Measurements from ENCODE around the gene ADAM10. TPM values are rescaled to one million over a fixed set of nuclear protein-coding genes. Genes with fewer than 3 reads are reported as not detected.

ADAM10 gene
- total RNA-seq, 1 donor from 2014 or later = 190 TPM

DNA sequence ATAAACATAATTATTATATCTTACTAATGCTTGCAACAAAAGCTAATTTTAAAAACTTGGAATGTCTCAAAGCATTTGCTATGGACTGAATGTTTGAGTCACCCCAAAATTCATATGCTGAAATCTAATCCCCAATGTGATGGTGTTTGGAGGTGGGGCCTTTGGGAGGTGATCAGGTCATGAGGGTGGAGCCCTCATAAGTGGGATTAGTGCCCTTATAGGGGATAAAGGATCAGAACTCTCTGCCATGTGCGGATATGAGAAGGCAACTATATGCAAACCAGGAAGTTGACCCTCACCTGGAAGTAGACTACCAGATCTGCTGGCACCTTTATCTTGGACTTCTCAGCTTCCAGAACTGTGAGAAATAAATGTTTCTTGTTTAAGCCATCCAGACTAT is 180.1 kb downstream of the ADAM10 start:
- Mint-ChIP-seq H3K27ac (no peak overlapping the region), H3K4me3 (no peak overlapping the region), H3K27me3 (ENCODE audit: low read depth) (no peaks in the 10 kb centered on the region), H3K4me1 (peaks cover 3% of the 10 kb centered on the region), H3K36me3 (no peaks in the 10 kb centered on the region), H3K9me3 (peaks cover 5% of the 10 kb centered on the region)
- TF ChIP-seq, protein P1, sequence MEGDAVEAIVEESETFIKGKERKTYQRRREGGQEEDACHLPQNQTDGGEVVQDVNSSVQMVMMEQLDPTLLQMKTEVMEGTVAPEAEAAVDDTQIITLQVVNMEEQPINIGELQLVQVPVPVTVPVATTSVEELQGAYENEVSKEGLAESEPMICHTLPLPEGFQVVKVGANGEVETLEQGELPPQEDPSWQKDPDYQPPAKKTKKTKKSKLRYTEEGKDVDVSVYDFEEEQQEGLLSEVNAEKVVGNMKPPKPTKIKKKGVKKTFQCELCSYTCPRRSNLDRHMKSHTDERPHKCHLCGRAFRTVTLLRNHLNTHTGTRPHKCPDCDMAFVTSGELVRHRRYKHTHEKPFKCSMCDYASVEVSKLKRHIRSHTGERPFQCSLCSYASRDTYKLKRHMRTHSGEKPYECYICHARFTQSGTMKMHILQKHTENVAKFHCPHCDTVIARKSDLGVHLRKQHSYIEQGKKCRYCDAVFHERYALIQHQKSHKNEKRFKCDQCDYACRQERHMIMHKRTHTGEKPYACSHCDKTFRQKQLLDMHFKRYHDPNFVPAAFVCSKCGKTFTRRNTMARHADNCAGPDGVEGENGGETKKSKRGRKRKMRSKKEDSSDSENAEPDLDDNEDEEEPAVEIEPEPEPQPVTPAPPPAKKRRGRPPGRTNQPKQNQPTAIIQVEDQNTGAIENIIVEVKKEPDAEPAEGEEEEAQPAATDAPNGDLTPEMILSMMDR (IDR thresholded peaks at IDR 0.05; ENCODE audit: unreplicated experiment) = no peak
- no peak for DNase-seq (ENCODE audit: low spot score in 2 of 2, unreplicated experiment in 2 of 2)

DNA sequence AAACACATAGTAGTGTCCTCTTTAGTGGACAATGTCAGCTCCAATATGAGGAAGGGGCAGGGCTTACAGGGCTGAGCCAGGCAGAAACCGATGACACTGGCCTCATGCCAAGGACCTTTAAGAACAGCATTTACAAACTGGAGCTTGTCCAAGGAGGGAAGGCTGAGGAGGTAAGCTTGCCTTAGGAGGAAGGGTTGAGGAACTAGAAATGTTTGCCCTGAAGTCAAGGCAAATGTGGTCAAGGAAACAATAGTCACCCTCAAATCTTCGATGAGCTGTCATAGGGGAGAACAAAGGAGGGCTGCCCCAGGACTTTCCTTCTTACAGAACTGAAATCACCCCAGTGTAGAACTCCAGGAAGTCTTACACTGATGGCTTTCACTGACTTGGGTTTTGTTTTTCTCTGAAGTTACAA is 181.3 kb downstream of the ADAM10 start:
- H3K27ac Mint-ChIP-seq = no peak overlapping the region
- no peaks in the 10 kb centered on the region for H3K36me3 Mint-ChIP-seq
- DNase-seq (ENCODE audit: low spot score in 2 of 2, unreplicated experiment in 2 of 2) = no peak
- H3K27me3 Mint-ChIP-seq (ENCODE audit: low read depth) = no peaks in the 10 kb centered on the region
- H3K9me3 Mint-ChIP-seq = peaks cover 5% of the 10 kb centered on the region
- no peak overlapping the region for H3K4me3 Mint-ChIP-seq
- TF ChIP-seq, protein P1 (IDR thresholded peaks at IDR 0.05; ENCODE audit: unreplicated experiment) = no peak
- peaks cover 3% of the 10 kb centered on the region for H3K4me1 Mint-ChIP-seq

DNA sequence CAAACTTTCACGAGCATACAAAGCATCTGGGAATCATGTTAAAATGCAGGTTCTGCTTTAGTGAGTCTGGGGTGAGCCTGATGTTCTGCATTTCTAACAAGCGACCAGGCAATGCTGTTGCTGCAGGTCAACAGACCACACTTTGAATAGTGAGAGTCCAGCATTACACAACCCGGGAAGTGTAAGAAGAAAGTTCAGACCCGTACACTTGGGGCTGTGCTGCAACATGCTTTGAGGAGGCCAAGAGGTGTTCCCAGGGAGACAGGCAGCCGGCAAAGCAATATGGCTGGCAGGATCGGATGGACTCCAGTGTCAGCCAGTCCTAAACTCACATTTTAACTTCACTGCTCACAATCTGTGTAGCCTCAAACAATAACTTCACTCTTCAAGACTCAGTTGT is 183.5 kb downstream of the ADAM10 start:
- H3K9me3 Mint-ChIP-seq = peaks cover 5% of the 10 kb centered on the region
- H3K27me3 Mint-ChIP-seq (ENCODE audit: low read depth) = no peaks in the 10 kb centered on the region
- no peak for DNase-seq (ENCODE audit: low spot score in 2 of 2, unreplicated experiment in 2 of 2)
- H3K36me3 Mint-ChIP-seq = no peaks in the 10 kb centered on the region
- no peak overlapping the region for H3K27ac Mint-ChIP-seq
- TF ChIP-seq, protein P1 (IDR thresholded peaks at IDR 0.05; ENCODE audit: unreplicated experiment) = no peak
- peaks cover 3% of the 10 kb centered on the region for H3K4me1 Mint-ChIP-seq
- H3K4me3 Mint-ChIP-seq = no peak overlapping the region

DNA sequence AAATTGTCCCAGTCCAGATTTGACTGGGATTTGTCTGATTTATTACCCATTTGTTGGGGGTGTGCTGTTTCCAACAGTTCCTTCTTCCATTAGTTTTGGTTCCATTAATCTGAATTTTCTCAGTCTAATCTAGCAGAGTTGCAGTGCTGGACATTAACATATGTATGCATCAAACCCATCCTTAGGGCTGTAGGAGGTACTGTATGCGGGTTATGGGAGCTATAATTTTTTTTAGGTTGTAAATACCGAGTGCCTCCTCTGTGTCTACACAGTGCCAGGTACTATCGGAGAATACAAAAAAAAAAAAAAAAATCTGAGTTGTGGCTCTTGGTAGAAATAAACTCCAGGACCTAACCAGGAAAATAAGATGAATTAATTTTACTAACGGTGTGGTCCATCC is 183.9 kb downstream of the ADAM10 start:
- Mint-ChIP-seq H3K36me3 (no peaks in the 10 kb centered on the region), H3K9me3 (peaks cover 5% of the 10 kb centered on the region), H3K4me1 (peaks cover 3% of the 10 kb centered on the region), H3K27me3 (ENCODE audit: low read depth) (no peaks in the 10 kb centered on the region), H3K4me3 (no peak overlapping the region), H3K27ac (no peak overlapping the region)
- TF ChIP-seq, protein P1 (IDR thresholded peaks at IDR 0.05; ENCODE audit: unreplicated experiment) = no peak
- no peak for DNase-seq (ENCODE audit: low spot score in 2 of 2, unreplicated experiment in 2 of 2)

DNA sequence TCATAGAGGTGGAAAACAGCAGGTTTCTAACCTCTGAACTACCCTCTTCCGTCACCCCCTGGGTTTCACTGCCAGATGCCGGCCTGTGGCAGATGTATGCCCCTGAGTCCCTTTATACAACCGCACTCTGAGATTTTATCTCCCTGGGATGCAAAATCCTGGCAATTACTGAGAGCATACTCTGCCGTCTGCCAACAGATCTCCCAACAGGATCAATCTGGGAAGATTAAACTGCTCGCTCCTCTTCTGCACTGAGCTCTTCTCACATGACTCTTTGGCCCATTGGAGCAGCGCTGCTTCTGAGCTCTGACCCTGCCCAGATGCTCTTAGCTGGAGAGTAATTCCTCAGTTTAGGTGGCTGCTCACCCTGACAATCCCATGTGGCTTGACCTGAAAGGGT is 184.5 kb downstream of the ADAM10 start:
- Mint-ChIP-seq H3K36me3 (no peaks in the 10 kb centered on the region), H3K4me3 (no peak overlapping the region), H3K4me1 (peaks cover 3% of the 10 kb centered on the region), H3K27me3 (ENCODE audit: low read depth) (no peaks in the 10 kb centered on the region), H3K27ac (no peak overlapping the region), H3K9me3 (peaks cover 3% of the 10 kb centered on the region)
- TF ChIP-seq, protein P1 (IDR thresholded peaks at IDR 0.05; ENCODE audit: unreplicated experiment) = no peak
- no peak for DNase-seq (ENCODE audit: low spot score in 2 of 2, unreplicated experiment in 2 of 2)

DNA sequence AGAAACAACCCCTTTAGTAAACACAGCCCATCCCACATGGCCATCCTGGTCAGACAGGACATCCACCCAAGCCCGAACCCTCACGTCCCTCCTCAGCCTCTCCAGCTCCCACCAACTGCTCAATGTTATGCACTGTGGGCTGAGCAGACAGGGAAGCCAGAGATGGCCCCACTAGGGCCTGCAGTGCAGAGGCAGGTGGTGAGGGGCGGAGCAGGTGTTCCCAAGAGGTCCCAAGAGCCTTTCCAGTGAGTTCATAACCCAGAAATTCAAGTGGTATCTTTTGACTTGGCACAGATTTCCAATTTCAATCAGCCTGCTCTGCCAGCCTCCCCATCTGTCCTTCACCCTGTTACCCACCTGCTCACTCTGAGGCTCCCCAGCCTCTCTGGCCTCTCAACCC is 187.4 kb downstream of the ADAM10 start:
- Mint-ChIP-seq H3K27me3 (ENCODE audit: low read depth) (no peaks in the 10 kb centered on the region), H3K4me3 (no peak overlapping the region), H3K27ac (no peak overlapping the region), H3K9me3 (peaks cover 8% of the 10 kb centered on the region), H3K4me1 (no peaks in the 10 kb centered on the region), H3K36me3 (no peaks in the 10 kb centered on the region)
- TF ChIP-seq, protein P1 (IDR thresholded peaks at IDR 0.05; ENCODE audit: unreplicated experiment) = no peak
- no peak for DNase-seq (ENCODE audit: low spot score in 2 of 2, unreplicated experiment in 2 of 2)
